Activated CD8-positive, alpha-beta memory T cell treated with anti-CD3 and anti-CD28 coated beads, Interleukin-2, amount 50 U/mL, for 24 hours (primary cell): ENCODE results near the gene OSBPL2.

Source experiments
- DNase-seq: peaks from one replicate; pipeline ENCODE4 v3.0.0-alpha.2; 2020; ENCODE audit errors: extremely low read depth

OSBPL2 gene

DNA sequence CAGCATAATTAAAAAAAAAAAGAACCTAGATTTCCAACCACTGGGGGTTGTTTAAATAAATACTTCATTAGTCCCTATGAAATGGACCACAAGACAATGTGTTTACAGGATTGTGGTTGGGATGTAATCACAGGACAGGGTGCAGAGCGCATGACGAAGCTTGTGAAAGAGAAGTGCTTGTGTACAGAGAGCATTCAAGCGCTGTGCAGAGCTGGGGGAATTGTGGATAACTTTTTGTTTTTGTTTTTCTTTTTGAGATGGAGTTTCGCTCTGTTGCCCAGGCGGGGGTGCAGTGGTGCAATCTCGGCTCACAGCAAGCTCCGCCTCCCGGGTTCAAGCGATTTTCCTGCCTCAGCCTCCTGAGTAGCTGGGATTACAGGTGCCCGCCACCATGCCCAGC, 106.5 kb downstream of the OSBPL2 start:
- no peak for DNase-seq
